22Rv1 (cell line): ENCODE measurements around the gene TMEM54.

Experiments used
- CTCF ChIP-seq: fragments of 450-650 bp; IDR thresholded peaks from 2 replicates; pipeline ENCODE4 v1.5.1; 2017; ENCODE audit warnings: mild to moderate bottlenecking
- ZFX ChIP-seq: fragments of 450-650 bp; IDR thresholded peaks from 2 replicates; pipeline ENCODE4 v1.6.1; 2017; ENCODE audit warnings: antibody characterized with exemption, borderline replicate concordance

DNA sequence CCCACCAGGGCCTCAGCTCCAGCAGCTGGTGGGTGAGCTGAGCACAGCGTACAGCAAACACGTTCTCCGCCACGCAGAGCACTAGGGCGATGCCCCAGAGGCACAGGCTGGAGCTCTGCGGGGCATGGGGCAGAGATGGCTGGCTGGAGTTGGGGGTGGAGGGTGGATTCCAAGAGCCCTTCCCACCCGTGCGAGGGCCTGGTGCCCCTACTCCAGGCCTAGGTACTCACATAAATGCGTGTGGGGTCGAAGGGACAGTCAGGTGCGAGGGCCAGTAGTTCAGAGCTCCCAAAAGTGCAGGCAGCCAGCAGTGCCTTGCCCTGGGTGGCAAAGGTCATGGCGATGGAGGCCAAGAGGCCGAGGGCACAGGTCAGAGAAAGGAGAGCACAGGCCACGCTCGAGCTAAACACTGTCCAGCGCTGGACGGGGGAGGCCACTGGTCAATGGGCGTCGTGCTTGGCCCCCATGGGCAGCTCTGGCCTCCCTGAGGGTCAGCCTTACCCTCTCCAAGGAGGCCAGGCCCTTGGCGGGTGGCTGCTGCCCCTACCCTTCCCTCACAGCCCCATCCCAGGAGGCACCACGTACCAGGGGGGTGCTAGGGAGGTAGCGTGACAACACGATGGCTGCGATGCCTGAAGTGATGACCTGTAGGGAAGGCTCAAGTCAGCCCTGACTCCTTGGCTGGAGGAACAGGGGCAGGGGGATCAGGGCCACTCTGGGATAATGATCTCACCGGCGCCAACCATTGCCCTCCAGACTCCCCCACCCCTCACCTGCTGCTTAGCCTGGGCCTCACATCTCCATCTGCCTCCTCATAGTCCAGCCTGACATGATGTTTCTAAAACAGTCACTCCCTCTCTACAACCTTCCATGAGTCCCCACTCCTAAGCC, 5.6 kb downstream of the TMEM54 start:
- TF ChIP-seq CTCF (no peak), ZFX (no peak)
